AG20443 (cell line): ENCODE measurements around the gene IL23R.
"Not testable (repeated sequence)": the region's sequence is repeated elsewhere in the genome, so short reads cannot be mapped to it uniquely, and the experiment has no call there.

Experiments used
- DNase-seq: peaks from one replicate; pipeline ENCODE4 v3.0.0; 2012; ENCODE audit warnings: low spot score, mixed read lengths

IL23R gene

DNA sequence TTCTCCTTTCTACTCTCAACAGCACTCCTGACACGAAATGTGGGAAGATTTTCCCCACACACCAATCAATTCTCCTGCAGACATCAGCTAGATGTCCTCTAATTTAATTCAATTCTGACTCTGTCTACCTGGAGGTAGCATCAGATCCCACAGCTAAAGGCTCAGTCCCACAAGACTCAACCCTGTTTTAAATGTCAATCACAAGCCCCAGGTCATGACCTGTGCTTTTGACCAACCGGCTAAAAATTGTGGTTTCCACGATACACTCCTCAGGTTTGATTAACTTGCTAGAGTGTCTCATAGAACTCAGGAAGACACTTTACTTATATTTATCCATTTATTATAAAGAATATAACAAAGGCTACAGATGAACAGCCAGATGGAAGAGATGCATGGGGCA is 27.4 kb downstream of the IL23R start:
- DNase-seq = no peak

DNA sequence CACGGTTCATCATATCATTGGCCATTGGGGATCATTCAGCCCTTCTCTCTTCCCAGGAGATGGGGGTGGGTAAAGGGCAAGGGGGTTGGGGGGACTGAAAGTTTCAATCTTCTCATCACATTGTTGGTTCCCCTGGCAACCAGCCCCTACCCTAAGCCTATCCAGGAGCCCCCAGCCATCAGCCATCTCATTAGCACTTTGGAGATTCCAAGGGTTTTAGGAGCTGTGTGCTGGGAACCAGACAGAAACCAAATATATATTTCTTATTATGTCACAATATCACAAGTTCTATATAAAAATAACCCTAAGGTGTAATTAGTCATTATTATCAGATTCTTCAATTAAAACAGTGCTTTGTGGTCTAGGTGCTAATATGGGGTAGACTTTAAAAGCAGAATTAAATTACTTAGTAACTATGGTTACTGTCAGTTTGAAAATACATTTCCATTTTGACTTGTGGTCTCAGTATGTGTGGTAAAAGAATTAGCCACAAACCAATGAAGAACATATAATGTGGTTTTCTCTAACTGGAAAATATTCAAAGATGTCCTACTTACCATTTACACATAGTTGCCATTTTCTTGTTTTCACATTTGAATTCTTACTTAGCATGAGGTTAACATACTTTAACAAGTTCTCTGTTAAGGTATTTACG is 28.1 kb downstream of the IL23R start:
- DNase-seq = no peak

DNA sequence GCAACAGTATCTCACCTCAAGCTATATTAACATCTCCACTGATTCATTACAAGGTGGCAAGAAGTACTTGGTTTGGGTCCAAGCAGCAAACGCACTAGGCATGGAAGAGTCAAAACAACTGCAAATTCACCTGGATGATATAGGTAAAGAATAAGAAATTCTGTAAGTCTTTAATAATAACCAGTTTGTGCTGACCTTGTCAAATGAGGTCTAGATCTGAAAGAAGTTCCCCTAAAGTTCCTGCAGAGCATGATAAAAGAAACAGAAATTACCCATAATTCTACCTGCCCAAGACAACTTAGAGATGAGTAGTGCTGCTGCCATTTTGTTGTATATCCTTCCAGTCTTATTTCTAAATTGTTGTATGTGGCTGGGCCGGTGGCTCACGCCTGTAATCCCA is 34.5 kb downstream of the IL23R start:
- DNase-seq = no peak

DNA sequence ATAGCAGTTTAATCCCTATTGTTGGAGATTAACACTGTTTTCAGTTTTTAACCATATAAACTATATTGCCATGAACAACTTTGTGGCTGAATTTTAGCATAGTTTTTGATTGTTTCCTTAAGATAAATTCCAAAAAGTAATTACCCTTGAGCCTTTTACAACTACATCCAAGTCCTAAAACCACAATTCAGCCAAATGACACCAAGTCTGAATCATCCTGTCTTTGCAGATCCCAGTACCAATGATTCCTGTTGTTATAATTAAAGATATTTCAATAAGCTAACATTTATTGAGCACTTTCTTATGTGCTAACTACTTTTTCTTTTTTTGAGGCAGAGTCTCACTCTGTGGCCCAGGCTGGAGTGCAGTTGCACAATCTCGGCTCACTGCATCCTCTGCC is 35.6 kb downstream of the IL23R start:
- peak; percentile 13 for DNase-seq

DNA sequence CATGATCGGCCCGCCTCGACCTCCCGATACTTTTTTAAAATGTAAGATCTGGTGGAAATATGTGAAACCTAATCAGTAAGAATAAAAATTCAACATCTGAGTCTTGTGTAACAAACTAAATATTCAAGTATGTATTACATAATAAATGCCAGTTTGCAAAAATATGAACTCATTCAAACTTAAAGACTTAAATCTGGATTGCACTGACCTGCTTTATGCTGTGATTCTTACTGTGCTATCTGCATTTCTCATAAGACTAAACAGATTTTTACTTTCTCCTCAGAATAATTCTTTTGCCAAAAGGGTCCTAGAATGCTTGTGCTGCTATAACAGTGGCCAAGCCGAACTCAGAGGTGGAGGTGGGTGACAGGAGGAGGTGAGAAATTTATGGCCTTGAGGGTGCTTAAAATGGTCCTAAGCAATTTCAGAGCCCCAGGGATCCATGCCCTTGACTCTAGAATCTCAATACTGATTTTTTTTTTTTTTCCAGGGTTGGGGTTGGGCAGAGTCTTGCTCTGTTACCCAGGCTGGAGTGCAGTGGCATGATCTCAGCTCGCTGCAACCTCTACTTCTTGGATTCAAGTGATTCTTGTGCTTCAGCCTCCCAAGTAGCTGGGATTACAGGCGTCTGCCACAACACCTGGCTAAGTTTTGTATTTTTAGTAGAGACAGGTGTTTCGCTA is 38.2 kb downstream of the IL23R start:
- DNase-seq = no peak

DNA sequence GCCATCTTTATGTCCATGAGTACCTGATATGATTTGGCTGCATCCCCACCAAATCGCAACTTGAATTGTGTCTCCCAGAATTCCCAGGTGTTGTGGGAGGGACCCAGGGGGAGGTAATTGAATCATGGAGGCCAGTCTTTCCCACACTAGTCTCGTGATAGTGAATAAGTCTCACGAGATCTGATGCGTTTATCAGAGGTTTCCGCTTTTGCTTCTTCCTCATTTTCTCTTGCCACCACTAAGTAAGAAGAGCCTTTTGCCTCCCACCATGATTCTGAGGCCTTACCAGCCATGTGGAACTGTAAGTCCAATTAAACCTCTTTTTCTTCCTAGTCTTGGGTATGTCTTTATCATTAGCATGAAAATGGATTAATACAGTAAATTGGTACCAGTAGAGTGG is 41.1 kb downstream of the IL23R start:
- not testable (repeated sequence) for DNase-seq

DNA sequence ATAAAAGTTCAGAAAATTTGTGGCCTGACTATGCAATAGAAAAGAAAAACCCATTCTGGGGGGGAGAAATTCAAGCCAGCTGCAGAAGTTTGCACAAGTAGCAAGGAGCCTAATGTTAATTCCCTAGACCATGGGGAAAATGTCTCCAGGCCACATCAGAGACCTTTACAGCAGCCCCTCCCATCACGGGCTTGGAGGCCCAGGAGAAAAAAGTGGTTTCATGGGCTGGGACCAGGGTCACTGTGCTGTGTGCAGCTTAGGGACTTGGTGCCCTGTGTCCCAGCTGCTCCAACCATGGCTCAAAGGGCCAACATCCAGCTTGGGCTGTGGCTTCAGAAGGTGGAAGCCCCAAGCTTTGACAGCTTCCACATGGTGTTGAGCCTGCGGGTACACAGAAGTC is 42.0 kb downstream of the IL23R start:
- no peak for DNase-seq

DNA sequence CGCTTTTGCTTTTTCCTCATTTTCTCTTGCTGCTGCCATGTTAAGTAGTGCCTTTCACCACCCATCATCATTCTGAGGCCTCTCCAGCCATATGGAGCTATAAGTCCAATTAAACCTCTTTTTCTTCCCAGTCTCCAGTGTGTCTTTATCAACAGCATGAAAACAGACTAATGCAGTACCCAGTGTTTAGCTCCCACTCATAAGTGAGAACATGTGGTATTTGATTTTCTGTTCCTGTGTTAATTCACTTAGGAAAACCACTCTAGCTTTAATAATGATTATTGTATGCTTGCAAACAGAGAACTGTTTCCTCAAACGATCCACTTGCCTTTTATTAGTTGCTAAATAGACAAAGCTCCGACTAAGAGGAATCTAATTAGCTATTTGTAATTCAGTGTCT is 43.3 kb downstream of the IL23R start:
- no peak for DNase-seq

DNA sequence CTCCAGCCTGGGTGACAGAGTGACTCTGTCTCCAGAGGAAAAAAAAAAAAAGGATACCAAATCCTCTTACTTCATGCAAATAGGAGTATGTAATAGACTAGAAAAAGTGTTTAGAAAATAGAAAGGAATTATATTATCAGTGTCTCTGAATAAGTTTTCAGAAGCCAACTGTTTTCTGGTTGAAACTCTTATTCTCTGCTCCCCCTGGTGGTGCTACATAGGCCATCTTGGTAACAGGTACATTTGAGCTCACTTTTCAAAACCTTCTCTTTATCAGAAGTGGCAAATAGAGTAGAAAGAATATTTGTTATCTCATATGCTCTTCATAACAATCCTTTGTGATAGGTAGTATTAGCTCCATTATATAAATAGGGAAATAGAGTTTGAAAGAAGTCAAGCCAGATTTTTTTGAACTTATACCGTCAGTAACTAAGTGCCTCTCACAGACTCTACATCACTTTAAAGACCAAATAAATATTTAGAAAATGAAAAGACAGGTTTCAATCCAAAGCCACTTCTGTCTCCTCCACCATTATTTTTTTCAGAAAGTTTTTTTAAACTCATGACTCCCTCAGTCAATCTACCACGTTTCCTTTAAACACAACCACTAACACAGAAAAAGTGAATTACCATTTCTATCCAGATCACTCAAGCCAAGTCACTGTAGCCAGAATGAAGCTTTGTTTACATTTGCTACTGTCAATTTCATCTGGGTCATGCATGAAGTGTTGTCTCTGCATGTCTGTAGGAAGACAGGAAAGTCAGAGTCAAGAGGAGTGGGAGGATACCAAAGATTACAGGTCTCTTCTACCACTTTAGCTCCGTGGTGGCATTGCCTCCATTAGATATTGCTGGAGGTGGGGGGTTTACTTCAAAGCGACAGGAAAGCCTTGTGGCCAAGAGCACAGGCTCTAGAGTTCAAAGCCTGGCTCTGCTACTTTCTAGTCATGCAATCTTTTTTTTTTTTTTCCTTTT is 45.6 kb downstream of the IL23R start:
- DNase-seq = no peak

DNA sequence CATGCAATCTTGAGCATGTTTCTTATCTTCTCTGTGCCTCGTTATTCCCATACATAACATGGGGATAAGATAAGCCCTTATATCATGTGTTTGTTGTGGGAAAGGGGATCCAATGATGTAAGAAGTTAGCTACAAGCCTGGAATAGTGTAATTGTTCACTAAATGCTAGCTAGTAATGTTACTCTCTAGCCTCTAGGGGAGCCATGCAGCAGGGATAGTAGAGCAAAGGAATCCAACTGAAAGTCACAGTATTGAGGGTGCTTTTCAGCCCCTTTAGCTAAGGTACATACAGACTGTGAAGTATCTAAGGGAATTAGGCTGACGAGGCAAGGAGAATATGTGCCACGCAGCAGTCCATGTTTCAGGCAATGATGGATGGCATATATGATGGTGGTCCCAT is 46.9 kb downstream of the IL23R start:
- DNase-seq = peak; percentile 46

DNA sequence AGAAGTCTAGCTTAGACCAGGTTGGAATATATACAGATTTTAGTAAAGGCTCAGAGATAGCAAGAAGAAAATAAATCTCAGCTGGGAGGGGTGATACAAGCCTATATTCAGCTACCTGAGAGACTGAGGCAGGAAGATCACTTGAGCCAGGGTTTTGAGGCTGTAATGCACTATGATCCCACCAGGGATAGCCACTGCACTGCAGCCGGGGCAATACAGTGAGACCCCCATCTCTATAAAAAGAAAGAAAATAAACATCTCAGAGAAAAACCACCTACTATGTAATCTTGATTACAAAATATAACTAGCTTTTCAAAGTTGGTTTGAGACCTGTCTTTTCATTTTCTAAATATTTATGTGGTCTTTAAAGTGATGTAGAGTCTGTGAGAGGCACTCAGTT is 47.7 kb downstream of the IL23R start:
- DNase-seq = no peak

DNA sequence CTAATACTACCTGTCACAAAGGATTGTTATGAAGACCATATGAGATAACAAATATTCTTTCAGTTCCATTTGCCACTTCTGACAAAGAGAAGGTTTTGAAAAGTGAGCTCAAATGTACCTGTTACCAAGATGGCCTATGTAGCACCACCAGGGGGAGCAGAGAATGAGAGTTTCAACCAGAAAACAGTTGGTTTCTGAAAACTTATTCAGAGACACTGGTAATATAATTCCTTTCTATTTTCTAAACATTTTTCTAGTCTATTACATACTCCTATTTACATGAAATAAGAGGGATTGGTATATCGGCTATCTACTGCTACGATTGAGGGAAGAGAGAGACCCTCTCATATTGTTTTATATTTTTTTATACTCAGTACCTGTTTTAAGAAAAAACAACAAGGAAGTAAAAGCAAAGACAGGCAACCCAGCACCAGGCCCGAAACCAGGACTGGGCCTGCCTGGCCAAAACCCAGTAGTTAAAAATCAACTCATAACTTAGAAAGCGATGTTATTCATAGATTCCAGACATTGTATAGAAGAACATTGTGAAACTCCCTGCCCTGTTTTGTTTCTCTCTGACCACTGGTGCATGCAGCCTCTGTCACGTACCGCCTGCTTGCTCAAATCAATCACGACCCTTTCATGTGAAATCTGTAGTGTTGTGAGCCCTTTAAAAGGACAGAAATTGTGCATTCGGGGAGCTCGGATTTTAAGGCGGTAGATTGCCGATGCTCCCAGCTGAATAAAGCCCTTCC is 48.3 kb downstream of the IL23R start:
- no peak for DNase-seq

DNA sequence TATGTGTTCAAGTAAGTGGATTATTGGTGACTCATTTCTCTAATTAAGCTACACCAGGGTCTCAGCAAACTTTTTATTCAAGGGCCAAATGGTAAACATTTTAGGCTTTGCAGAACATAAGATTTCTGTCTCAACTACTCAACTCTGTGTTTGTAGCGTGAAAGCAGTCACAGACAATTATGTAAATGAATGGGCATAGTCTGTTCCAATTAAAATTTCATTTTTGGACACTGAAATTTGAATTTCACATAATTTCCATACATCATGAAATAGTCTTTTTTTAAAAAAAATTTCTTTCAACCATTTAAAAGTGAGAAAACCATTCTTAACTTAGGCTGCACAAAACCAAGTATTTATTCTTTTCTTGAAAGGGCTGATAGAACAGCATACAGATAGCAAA is 50.1 kb downstream of the IL23R start:
- no peak for DNase-seq

DNA sequence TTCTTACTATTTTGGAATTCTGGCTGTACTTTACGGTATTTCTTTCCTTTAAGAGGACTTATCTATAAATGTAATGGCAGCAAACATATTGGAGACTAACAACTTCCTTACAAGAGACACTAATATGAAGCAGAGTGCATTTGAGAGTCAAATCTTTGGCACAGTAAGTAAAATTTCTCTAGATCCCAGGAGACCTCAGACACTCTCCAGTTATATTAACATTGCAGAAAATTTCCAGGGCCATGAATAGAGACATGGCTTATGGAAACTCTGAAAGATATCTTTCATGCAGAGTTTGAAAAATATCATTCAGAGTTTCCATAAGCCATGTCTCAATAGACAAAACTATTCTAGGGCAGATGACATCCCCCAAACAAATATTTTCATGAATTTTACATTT is 51.2 kb downstream of the IL23R start:
- no peak for DNase-seq

DNA sequence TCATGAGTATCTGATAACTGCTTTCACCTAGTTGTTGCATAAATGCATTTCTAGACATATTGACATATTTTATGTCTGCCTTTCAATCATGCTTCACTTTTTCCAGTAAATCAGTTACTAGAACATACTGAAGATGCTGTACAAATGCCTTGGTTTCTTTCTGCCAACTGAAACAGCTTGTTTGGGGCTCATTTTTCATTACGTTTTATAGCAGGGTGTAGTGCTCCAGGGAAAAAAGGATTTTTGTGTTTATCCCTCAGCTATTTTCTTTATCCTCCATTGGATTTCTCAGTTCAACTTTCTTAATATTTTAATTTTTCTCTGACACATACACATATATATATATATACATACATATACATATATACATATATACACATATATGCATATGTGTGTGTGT is 51.7 kb downstream of the IL23R start:
- DNase-seq = no peak

DNA sequence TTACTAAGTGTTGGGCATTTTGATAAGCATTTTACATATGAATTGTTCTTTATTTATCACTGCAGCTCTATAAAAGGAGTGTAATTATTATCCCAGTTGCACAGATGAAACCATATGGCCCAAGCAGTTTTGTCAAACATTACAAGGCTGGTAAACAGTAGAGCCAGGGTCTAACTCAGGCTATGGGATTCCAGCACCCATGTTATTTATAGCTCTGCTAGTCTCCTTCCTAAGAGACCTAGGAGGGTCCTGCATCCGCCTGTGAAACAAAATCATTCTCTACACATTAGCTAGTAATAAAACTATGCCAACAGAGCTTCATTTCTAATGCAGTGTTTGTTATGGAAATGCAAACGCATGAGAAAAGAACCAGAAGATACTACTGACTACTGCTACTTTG is 58.6 kb downstream of the IL23R start:
- no peak for DNase-seq

DNA sequence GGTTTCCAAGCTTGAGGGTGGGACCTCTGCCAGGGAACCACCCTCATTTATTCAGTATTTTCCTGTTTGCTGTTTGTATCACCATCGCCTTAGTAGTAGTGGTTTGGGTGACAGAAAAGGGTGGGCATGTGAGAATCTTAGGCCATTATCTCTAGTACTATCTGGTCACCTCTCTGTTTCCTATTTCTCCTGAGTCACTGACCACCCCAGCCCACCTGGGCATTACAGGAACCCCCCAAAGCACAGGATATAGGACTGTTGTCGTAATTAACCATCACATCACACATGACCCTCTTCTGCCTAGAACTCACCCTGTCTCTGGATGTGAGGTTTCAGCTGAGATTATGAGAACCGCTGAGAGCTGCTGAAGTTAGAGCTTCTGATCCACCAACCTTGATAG is 60.4 kb downstream of the IL23R start:
- no peak for DNase-seq

DNA sequence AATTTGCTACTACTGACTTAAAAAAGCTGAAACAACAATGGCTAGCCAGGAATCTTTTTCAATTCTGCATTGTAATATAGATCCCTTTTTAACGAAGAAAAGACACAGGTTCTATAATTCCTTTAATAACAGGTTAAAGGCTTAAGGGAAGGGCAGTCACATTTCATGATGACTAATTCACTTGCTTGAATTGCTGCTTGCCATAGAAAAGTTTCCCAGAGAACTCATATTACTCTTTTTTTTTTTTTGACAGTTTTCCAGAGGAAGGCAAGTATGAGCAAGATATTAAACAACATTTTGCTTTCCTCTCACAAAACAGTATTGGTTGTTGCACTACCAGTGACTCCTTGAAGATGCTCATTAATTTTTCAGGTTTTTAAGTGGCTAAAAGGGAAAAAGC is 60.9 kb downstream of the IL23R start:
- no peak for DNase-seq

DNA sequence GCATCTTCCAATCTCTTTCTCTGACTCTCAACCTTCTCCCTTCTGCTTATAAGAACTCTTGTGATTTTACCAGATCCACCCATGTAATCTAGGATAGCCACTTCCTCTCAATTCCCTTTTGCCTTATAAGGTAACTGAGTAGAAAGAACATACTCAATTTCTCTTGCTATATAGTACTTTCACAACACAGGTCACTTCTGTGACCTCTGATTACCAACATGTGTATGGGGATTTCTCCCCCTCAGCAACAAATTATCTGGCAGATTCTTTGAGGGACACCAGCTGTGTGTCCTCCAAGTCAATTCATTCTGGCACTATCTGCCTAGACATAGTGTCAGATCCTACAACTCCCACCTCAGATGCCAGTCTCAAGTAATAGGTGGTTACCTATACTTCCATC is 62.5 kb downstream of the IL23R start:
- no peak for DNase-seq

DNA sequence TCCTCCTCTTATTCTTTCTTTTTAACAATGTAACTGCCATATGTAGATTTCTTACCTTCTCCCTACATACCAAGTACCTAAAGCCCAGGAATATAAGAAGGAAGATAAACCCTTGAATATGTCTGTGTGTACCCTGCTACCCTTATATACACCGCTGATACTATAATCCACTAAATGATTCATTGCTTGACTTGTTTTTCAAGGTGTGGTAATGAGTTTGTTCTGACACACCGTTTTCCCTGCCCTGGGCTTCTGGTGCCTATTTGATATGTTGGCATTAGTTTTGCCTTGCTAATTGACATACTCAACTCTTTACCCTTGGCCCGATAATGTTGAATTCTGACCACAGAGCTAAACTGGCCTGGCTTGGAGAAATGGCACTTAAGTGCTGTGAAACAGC is 64.3 kb downstream of the IL23R start:
- DNase-seq = no peak

DNA sequence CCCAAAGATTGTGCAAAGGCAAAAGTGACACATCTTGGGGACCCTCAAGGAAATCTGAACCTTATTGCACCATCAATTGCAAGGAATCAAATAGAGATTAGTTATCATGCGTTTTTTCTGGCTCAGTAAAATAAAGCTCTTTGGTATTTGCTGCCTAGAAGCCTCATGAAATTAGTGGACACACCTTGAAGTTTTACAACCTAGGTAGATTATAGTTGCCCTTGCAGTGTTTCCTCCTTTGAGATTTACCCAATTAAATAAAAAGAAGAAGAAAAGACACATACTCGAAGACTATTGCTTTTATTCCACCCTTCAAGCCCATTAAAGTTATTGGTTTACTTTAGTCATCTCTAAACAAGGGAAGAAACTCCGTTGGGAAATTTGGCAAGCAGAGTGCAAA is 70.0 kb downstream of the IL23R start:
- no peak for DNase-seq

DNA sequence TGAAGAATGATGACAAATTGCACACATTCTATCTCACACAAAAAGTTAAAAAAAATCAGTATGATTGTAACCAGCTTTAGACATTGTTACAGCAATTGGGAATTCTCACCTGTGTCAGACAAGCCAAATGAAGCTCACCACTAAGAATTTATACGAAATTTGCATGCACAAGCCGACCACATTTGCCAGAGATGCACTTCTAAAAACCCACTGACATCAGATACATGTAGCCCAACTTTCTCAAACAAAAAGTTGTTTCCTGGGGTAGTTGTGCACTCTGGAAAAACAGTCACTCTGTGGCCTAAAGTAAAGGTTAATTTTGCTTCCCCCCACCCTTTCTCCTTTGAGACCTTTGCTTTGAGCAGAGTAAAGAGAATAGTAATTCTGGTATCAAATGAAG is 73.5 kb downstream of the IL23R start:
- no peak for DNase-seq
